IMR-90 (cell line): ENCODE results near the gene IGFBP7. TPM values are rescaled to one million over a fixed set of nuclear protein-coding genes. Genes with fewer than 3 reads are reported as not detected.

ENCODE experiments used
- ATAC-seq: fragments of 200-7000 bp; cut with Tn5 transposase; 2 replicates; pipeline ENCODE4 v1.9.1; 2020; ENCODE audit warnings: low read depth, mild to moderate bottlenecking, moderate library complexity
- BruUV-seq: library from RNA; stranded (reverse); fragments of 400-500 nt; replicated peaks from 2 replicates; lab custom pipeline; 2021; lab: Mats Ljungman, UMichigan
- CTCF ChIA-PET: fragments of 300-600 bp; formaldehyde crosslinking; extraction: SDS; loops from one replicate; lab custom pipeline; 2021; ENCODE audit warnings: antibody characterized with exemption; lab: Yijun Ruan, JAX
- POLR2A ChIA-PET: fragments of 300-600 bp; sonication (Branson Sonifier 250); formaldehyde crosslinking; loops from one replicate; lab custom pipeline; 2022; ENCODE audit warnings: antibody characterized with exemption; ENCODE audit not compliant: unreplicated experiment; lab: Charles Lee
- DNase-seq: peaks from one replicate; pipeline ENCODE4 v3.0.0; 2013
- H2AFZ ChIP-seq: replicated peaks from 2 replicates; pipeline ENCODE3; 2013; ENCODE audit warnings: low read length, mild to moderate bottlenecking; ENCODE audit not compliant: poor library complexity
- H2AK5ac ChIP-seq: 2 replicates; pipeline ENCODE4 v1.6.1; 2013; ENCODE audit warnings: low read depth, low read length, inconsistent platforms
- H2AK9ac ChIP-seq: replicated peaks from 2 replicates; pipeline ENCODE3; 2013; ENCODE audit warnings: mild to moderate bottlenecking, low read depth, low read length, moderate library complexity; ENCODE audit not compliant: poor library complexity
- H2BK120ac ChIP-seq: 2 replicates; pipeline ENCODE4 v1.6.1; 2013; ENCODE audit warnings: low read depth, low read length, inconsistent platforms
- H2BK15ac ChIP-seq: 3 replicates; pipeline ENCODE4 v1.6.1; 2013; ENCODE audit warnings: low read depth, low read length, inconsistent platforms
- H2BK20ac ChIP-seq: 2 replicates; pipeline ENCODE4 v1.6.1; 2013; ENCODE audit warnings: low read depth, mild to moderate bottlenecking, inconsistent platforms, low read length, moderate library complexity
- H2BK5ac ChIP-seq: 2 replicates; pipeline ENCODE4 v1.6.1; 2013; ENCODE audit warnings: mild to moderate bottlenecking, low read depth, low read length, inconsistent platforms; ENCODE audit not compliant: poor library complexity, severe bottlenecking
- H3K14ac ChIP-seq: replicated peaks from 2 replicates; pipeline ENCODE4 v1.6.1; 2013; ENCODE audit warnings: low read depth, low read length, inconsistent platforms
- H3K18ac ChIP-seq: 2 replicates; pipeline ENCODE4 v1.6.1; 2013; ENCODE audit warnings: low read depth, low read length, control low read depth
- H3K23ac ChIP-seq: 2 replicates; pipeline ENCODE4 v1.6.1; 2013; ENCODE audit warnings: low read depth, low read length, inconsistent platforms
- H3K27ac ChIP-seq: 2 replicates; pipeline ENCODE4 v1.5.1; 2013; ENCODE audit warnings: mild to moderate bottlenecking, control low read depth, low read length; ENCODE audit not compliant: insufficient read depth
- H3K27me3 ChIP-seq: 2 replicates; pipeline ENCODE4 v1.6.1; 2013; ENCODE audit warnings: low read length; ENCODE audit not compliant: control insufficient read depth, insufficient read depth
- H3K36me3 ChIP-seq: 2 replicates; pipeline ENCODE4 v1.6.1; 2013; ENCODE audit warnings: low read length, mixed read lengths; ENCODE audit not compliant: control insufficient read depth, insufficient read depth
- H3K4ac ChIP-seq: 2 replicates; pipeline ENCODE4 v1.6.1; 2013; ENCODE audit warnings: low read depth, low read length, inconsistent platforms
- H3K4me1 ChIP-seq: 2 replicates; pipeline ENCODE4 v1.6.1; 2013; ENCODE audit warnings: low read length, mixed read lengths; ENCODE audit not compliant: control insufficient read depth, insufficient read depth
- H3K4me2 ChIP-seq: 2 replicates; pipeline ENCODE4 v1.6.1; 2013; ENCODE audit warnings: low read depth, mild to moderate bottlenecking, control low read depth, low read length, moderate library complexity
- H3K4me3 ChIP-seq: 2 replicates; pipeline ENCODE4 v1.5.1; 2013; ENCODE audit warnings: low read depth, mild to moderate bottlenecking, control low read depth, low read length, moderate library complexity; ENCODE audit not compliant: insufficient read depth
- H3K56ac ChIP-seq: 2 replicates; pipeline ENCODE4 v1.6.1; 2013; ENCODE audit warnings: low read length, inconsistent platforms; ENCODE audit not compliant: insufficient read depth; ENCODE audit errors: extremely low read depth
- H3K79me1 ChIP-seq, 2 experiments: 2 replicates each; pipeline ENCODE4 v1.6.1; 2013; ENCODE audit warnings: low read length in 2 of 2, inconsistent platforms in 1 of 2, low read depth in 1 of 2
- H3K9ac ChIP-seq: 2 replicates; pipeline ENCODE4 v1.6.1; 2013; ENCODE audit warnings: low read depth, low read length, control low read depth
- H3K9me1 ChIP-seq: 2 replicates; pipeline ENCODE4 v1.6.1; 2013; ENCODE audit warnings: low read length, inconsistent platforms; ENCODE audit not compliant: insufficient read depth
- H3K9me3 ChIP-seq: 2 replicates; pipeline ENCODE4 v1.6.1; 2013; ENCODE audit warnings: low read length; ENCODE audit not compliant: control insufficient read depth, insufficient read depth
- H4K20me1 ChIP-seq: 2 replicates; pipeline ENCODE4 v1.6.1; 2013; ENCODE audit warnings: low read length, inconsistent platforms; ENCODE audit not compliant: insufficient read depth
- H4K5ac ChIP-seq: 2 replicates; pipeline ENCODE4 v1.6.1; 2013; ENCODE audit warnings: mild to moderate bottlenecking, low read depth, low read length, control low read depth
- H4K8ac ChIP-seq, 2 experiments: 2 replicates each; pipeline ENCODE4 v1.6.1; 2013; ENCODE audit warnings: low read depth in 2 of 2, low read length in 2 of 2, control low read depth in 1 of 2, inconsistent platforms in 1 of 2
- H4K91ac ChIP-seq: 2 replicates; pipeline ENCODE4 v1.6.1; 2013; ENCODE audit warnings: low read depth, low read length, inconsistent platforms; ENCODE audit not compliant: insufficient read depth
- BHLHE40 ChIP-seq: fragments of 150-350 bp; IDR thresholded peaks from 2 replicates; pipeline ENCODE4 v1.6.1; 2016; ENCODE audit warnings: mild to moderate bottlenecking, low read depth, low read length
- CEBPB ChIP-seq: IDR thresholded peaks from 2 replicates; pipeline ENCODE4 v1.6.1; 2012; ENCODE audit warnings: low read depth, low read length, improper control_type of control experiment
- CHD1 ChIP-seq: IDR thresholded peaks from 2 replicates; pipeline ENCODE4 v1.6.1; 2012; ENCODE audit warnings: low read depth, low read length, improper control_type of control experiment
- FOS ChIP-seq: fragments of 150-350 bp; IDR thresholded peaks from 2 replicates; pipeline ENCODE4 v1.6.1; 2016; ENCODE audit warnings: low read depth, low read length
- MAFK ChIP-seq: IDR thresholded peaks from 2 replicates; pipeline ENCODE4 v1.6.1; 2012; ENCODE audit warnings: low read depth, low read length, improper control_type of control experiment
- MAZ ChIP-seq: IDR thresholded peaks from 2 replicates; pipeline ENCODE4 v1.6.1; 2012; ENCODE audit warnings: low read depth, mild to moderate bottlenecking, low read length, improper control_type of control experiment, moderate library complexity, borderline replicate concordance
- MXI1 ChIP-seq: IDR thresholded peaks from 2 replicates; pipeline ENCODE4 v1.6.1; 2012; ENCODE audit warnings: low read depth, mild to moderate bottlenecking, low read length, moderate library complexity, borderline replicate concordance
- NFE2L2 ChIP-seq: fragments of 150-350 bp; IDR thresholded peaks from 2 replicates; pipeline ENCODE4 v1.6.1; 2016; ENCODE audit warnings: low read depth, mild to moderate bottlenecking, low read length
- POLR2A ChIP-seq: IDR thresholded peaks from 2 replicates; pipeline ENCODE4 v1.6.1; 2012; ENCODE audit warnings: mild to moderate bottlenecking, low read depth, low read length
- RAD21 ChIP-seq: IDR thresholded peaks from 2 replicates; pipeline ENCODE4 v1.6.1; 2012; ENCODE audit warnings: low read length, improper control_type of control experiment
- RCOR1 ChIP-seq: IDR thresholded peaks from 2 replicates; pipeline ENCODE4 v1.6.1; 2012; ENCODE audit warnings: mild to moderate bottlenecking, low read length, improper control_type of control experiment; ENCODE audit not compliant: insufficient replicate concordance
- RFX5 ChIP-seq: IDR thresholded peaks from 2 replicates; pipeline ENCODE4 v1.8.0; 2012; ENCODE audit warnings: low read depth, mild to moderate bottlenecking, low read length, moderate library complexity
- SMC3 ChIP-seq: fragments of 150-350 bp; IDR thresholded peaks from 2 replicates; pipeline ENCODE4 v1.6.1; 2016; ENCODE audit warnings: low read depth, mild to moderate bottlenecking, antibody characterized with exemption, low read length, moderate library complexity
- WGBS, 2 experiments: methylation state at CpG; one replicate each; pipeline versions ENCODE4 v1.1.5 to v1.1.7; 2013; ENCODE audit warnings: missing lambda C conversion rate in 2 of 2; ENCODE audit not compliant: insufficient read length in 1 of 2; ENCODE audit errors: extremely low coverage in 2 of 2; 5-methylcytosine and 5-hydroxymethylcytosine counted together
- dilution Hi-C: fragments of 300-500 bp; cut with HindIII; formaldehyde crosslinking; loops from one replicate; pipeline ENCODE4 v1.14.3; 2018; ENCODE audit warnings: low sequenced_read_pairs; ENCODE audit not compliant: unreplicated experiment
- in situ Hi-C: fragments of 300-500 bp; cut with MboI; formaldehyde crosslinking; loops from 3 replicates; pipeline ENCODE4 v1.14.3; 2019; ENCODE audit warnings: low sequenced_read_pairs, inconsistent platforms, mixed read lengths
- intact Hi-C: fragments of 100-400 bp; cut with micrococcal nuclease; formaldehyde crosslinking; loops from 2 replicates; pipeline ENCODE4 v1.10.0; 2022
- polyA plus RNA-seq, 3 experiments: library from polyadenylated mRNA; depleted of rRNA; stranded (reverse); fragments of >200 nt; gene quantifications; 2 replicates each; pipeline ENCODE4 v1.2.3, GENCODE V29; 2012; ENCODE audit warnings: low replicate concordance in 1 of 3
- total RNA-seq: library from RNA; depleted of rRNA; stranded (reverse); fragments of >200 nt; gene quantifications from 2 replicates; pipeline ENCODE4 v1.2.3, GENCODE V29; 2012
- TF ChIP-seq, protein P1 (sequence below): conservative IDR thresholded peaks from 2 replicates; pipeline ENCODE4 v1.5.1; 2012; ENCODE audit warnings: mild to moderate bottlenecking, low read depth, low read length, improper control_type of control experiment
- TF ChIP-seq, protein P2 (sequence below): fragments of 150-350 bp; IDR thresholded peaks from 2 replicates; pipeline ENCODE4 v1.6.1; 2016; ENCODE audit warnings: low read depth, mild to moderate bottlenecking, low read length, moderate library complexity, borderline replicate concordance
- TF ChIP-seq, protein P3 (sequence below): fragments of 150-350 bp; IDR thresholded peaks from 2 replicates; pipeline ENCODE4 v1.6.1; 2017; ENCODE audit warnings: mild to moderate bottlenecking, antibody characterized with exemption, low read length, low read depth

IGFBP7 gene
- total and polyA plus RNA-seq, 2 of the 4 experiments (the other 2 are of a cell fraction): 33.2 to 267 TPM

DNA sequence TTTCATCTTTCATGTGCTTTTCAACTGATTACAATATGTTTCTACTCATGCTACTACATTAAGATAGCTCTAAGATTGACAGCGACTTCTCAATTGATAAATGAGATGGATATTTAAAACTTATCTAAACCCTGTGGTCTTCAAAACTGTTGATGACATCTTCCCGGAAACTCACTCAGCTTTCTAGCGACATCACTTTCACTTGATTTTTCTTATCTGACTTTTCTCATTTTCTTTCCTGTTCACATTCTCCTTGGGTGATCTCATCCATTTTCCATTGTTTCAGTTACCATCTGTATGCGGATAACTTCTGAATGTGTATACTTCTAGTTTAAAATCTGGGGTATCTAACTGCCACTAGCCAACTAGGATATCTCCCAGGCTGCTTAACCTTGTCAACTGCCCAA lies 128.4 kb downstream of the IGFBP7 start:
- Histone ChIP-seq H4K8ac (peak overlapping the region in 1 of 2 experiments; percentile 43; a peak in 1 of 4 replicates), H3K4me3 (no peak overlapping the region), H4K5ac (no peak overlapping the region), H3K9me3 (no peaks in the 10 kb centered on the region), H4K20me1 (peaks cover 65% of the 10 kb centered on the region), H3K4me2 (peak overlapping the region; percentile 53), H3K27ac (no peak overlapping the region), H3K27me3 (no peaks in the 10 kb centered on the region), H2AFZ (no peak overlapping the region), H3K9me1 (peaks cover 4% of the 10 kb centered on the region), H4K91ac (no peak overlapping the region), H3K23ac (peak overlapping the region; percentile 83), H3K9ac (no peak overlapping the region), H2BK5ac (peak overlapping the region; percentile 27), H3K4ac (no peak overlapping the region), H3K4me1 (no peaks in the 10 kb centered on the region), H2AK5ac (no peak overlapping the region), H3K14ac (no peak overlapping the region), H3K36me3 (peaks cover 10% of the 10 kb centered on the region), H2BK20ac (no peak overlapping the region), H3K56ac (no peak overlapping the region), H2BK120ac (no peak overlapping the region), H2AK9ac (no peak overlapping the region), H2BK15ac (no peak overlapping the region), H3K79me1 (peaks cover 9 to 30% of the 10 kb centered on the region in 2 experiments), H3K18ac (no peak overlapping the region)
- POLR2A ChIA-PET: no interaction called here
- BruUV-seq: no TSS peak
- intact Hi-C loops: no loop called here
- TF ChIP-seq MAZ (no peak), MXI1 (no peak), POLR2A (no peak), SMC3 (no peak), RAD21 (no peak), FOS (no peak), MAFK (no peak), RFX5 (no peak), RCOR1 (no peak), CHD1 (no peak), BHLHE40 (no peak), NFE2L2 (no peak), CEBPB (no peak)
- TF ChIP-seq, protein P1, sequence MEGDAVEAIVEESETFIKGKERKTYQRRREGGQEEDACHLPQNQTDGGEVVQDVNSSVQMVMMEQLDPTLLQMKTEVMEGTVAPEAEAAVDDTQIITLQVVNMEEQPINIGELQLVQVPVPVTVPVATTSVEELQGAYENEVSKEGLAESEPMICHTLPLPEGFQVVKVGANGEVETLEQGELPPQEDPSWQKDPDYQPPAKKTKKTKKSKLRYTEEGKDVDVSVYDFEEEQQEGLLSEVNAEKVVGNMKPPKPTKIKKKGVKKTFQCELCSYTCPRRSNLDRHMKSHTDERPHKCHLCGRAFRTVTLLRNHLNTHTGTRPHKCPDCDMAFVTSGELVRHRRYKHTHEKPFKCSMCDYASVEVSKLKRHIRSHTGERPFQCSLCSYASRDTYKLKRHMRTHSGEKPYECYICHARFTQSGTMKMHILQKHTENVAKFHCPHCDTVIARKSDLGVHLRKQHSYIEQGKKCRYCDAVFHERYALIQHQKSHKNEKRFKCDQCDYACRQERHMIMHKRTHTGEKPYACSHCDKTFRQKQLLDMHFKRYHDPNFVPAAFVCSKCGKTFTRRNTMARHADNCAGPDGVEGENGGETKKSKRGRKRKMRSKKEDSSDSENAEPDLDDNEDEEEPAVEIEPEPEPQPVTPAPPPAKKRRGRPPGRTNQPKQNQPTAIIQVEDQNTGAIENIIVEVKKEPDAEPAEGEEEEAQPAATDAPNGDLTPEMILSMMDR: no peak
- TF ChIP-seq, protein P2, sequence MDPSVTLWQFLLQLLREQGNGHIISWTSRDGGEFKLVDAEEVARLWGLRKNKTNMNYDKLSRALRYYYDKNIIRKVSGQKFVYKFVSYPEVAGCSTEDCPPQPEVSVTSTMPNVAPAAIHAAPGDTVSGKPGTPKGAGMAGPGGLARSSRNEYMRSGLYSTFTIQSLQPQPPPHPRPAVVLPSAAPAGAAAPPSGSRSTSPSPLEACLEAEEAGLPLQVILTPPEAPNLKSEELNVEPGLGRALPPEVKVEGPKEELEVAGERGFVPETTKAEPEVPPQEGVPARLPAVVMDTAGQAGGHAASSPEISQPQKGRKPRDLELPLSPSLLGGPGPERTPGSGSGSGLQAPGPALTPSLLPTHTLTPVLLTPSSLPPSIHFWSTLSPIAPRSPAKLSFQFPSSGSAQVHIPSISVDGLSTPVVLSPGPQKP: no peak
- TF ChIP-seq, protein P3, sequence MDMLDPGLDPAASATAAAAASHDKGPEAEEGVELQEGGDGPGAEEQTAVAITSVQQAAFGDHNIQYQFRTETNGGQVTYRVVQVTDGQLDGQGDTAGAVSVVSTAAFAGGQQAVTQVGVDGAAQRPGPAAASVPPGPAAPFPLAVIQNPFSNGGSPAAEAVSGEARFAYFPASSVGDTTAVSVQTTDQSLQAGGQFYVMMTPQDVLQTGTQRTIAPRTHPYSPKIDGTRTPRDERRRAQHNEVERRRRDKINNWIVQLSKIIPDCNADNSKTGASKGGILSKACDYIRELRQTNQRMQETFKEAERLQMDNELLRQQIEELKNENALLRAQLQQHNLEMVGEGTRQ: no peak
- dilution Hi-C loops: no loop called here
- no CpG with 5 or more reads among the region's 4 CpGs for WGBS, 2 experiments
- CTCF ChIA-PET: no interaction called here
- no peak for ATAC-seq
- DNase-seq: peak; percentile 69
- in situ Hi-C loops: no loop called here
